BLaER1 (cell line): ENCODE results near the gene CARM1.
A peak's percentile ranks its signal among the peaks of the same experiment; 100 is the strongest.
"Not testable (repeated sequence)": the region's sequence is repeated elsewhere in the genome, so short reads cannot be mapped to it uniquely, and the experiment has no call there.

Experiments
- H3K27ac ChIP-seq: shearing (Covaris generic); formaldehyde crosslinking; 2 replicates; pipeline ENCODE4 v1.8.1; 2022
- H3K27me3 ChIP-seq: shearing (Covaris generic); formaldehyde crosslinking; 2 replicates; pipeline ENCODE4 v1.8.1; 2022
- H3K36me3 ChIP-seq: shearing (Covaris generic); formaldehyde crosslinking; 2 replicates; pipeline ENCODE4 v1.8.1; 2022
- H3K4me1 ChIP-seq: shearing (Covaris generic); formaldehyde crosslinking; 2 replicates; pipeline ENCODE4 v1.8.1; 2022
- H3K4me2 ChIP-seq: shearing (Covaris generic); formaldehyde crosslinking; 2 replicates; pipeline ENCODE4 v1.8.1; 2022
- H3K4me3 ChIP-seq: shearing (Covaris generic); formaldehyde crosslinking; 2 replicates; pipeline ENCODE4 v1.8.1; 2022
- H3K9ac ChIP-seq: shearing (Covaris generic); formaldehyde crosslinking; 2 replicates; pipeline ENCODE4 v1.8.1; 2022
- H3K9me3 ChIP-seq: shearing (Covaris generic); formaldehyde crosslinking; 2 replicates; pipeline ENCODE4 v1.8.1; 2022
- H4K20me1 ChIP-seq: shearing (Covaris generic); formaldehyde crosslinking; 2 replicates; pipeline ENCODE4 v1.8.1; 2022
- Cebpa-rat ChIP-seq: shearing (Covaris generic); IDR thresholded peaks from 2 replicates; pipeline ENCODE4 v1.8.1; 2022

Gene CARM1

GRCh38 chr19:10858204-10858828 lies 13.0 kb upstream of the CARM1 start:
- Histone ChIP-seq H3K9me3 (no peaks in the 10 kb centered on the region), H3K27ac (no peak overlapping the region), H4K20me1 (no peaks in the 10 kb centered on the region), H3K9ac (no peak overlapping the region), H3K27me3 (no peaks in the 10 kb centered on the region), H3K4me2 (no peak overlapping the region), H3K4me3 (no peak overlapping the region), H3K4me1 (0 out of 2 replicates have a peak, but pooled peaks cover 6% of the 10 kb centered on the region), H3K36me3 (no peaks in the 10 kb centered on the region)
- no peak for TF ChIP-seq Cebpa-rat

- Histone ChIP-seq H3K4me1 (peaks cover 18% of the 10 kb centered on the region), H3K36me3 (no peaks in the 10 kb centered on the region), H3K9me3 (no peaks in the 10 kb centered on the region), H3K27me3 (no peaks in the 10 kb centered on the region), H3K9ac (no peak overlapping the region), H3K27ac (no peak overlapping the region), H3K4me2 (no peak overlapping the region), H3K4me3 (no peak overlapping the region), H4K20me1 (no peaks in the 10 kb centered on the region)
- no peak for TF ChIP-seq Cebpa-rat
These were observed 10.2 kb upstream of the CARM1 start for GRCh38 chr19:10861103-10861651.

- Histone ChIP-seq H3K4me3 (no peak overlapping the region), H3K4me2 (no peak overlapping the region), H3K4me1 (peaks cover 19% of the 10 kb centered on the region), H3K27ac (no peak overlapping the region), H3K9ac (no peak overlapping the region), H3K27me3 (no peaks in the 10 kb centered on the region), H4K20me1 (no peaks in the 10 kb centered on the region), H3K9me3 (no peaks in the 10 kb centered on the region), H3K36me3 (no peaks in the 10 kb centered on the region)
- TF ChIP-seq Cebpa-rat: no peak
These were observed 8.7 kb upstream of the CARM1 start for GRCh38 chr19:10862561-10863106.

- H3K27me3 ChIP-seq: no peaks in the 10 kb centered on the region
- H3K9ac ChIP-seq: 0 out of 2 replicates have a peak overlapping the region, but pooled peaks have one; percentile 24
- H3K4me2 ChIP-seq: no peak overlapping the region
- H3K4me3 ChIP-seq: no peak overlapping the region
- no peaks in the 10 kb centered on the region for H3K36me3 ChIP-seq
- no peaks in the 10 kb centered on the region for H4K20me1 ChIP-seq
- H3K4me1 ChIP-seq: peaks cover 25% of the 10 kb centered on the region
- no peaks in the 10 kb centered on the region for H3K9me3 ChIP-seq
- H3K27ac ChIP-seq: no peak overlapping the region
- TF ChIP-seq Cebpa-rat: no peak
These were observed 8.1 kb upstream of the CARM1 start for GRCh38 chr19:10863107-10863717.

GRCh38 chr19:10864538-10864899 lies 6.8 kb upstream of the CARM1 start:
- H3K4me3 ChIP-seq: no peak overlapping the region
- no peaks in the 10 kb centered on the region for H3K9me3 ChIP-seq
- H4K20me1 ChIP-seq: no peaks in the 10 kb centered on the region
- no peaks in the 10 kb centered on the region for H3K36me3 ChIP-seq
- H3K4me1 ChIP-seq: peaks cover 31% of the 10 kb centered on the region
- no peak for TF ChIP-seq Cebpa-rat
- no peak overlapping the region for H3K27ac ChIP-seq
- no peak overlapping the region for H3K9ac ChIP-seq
- no peaks in the 10 kb centered on the region for H3K27me3 ChIP-seq
- H3K4me2 ChIP-seq: peak overlapping the region; percentile 49

GRCh38 chr19:10866495-10866894 lies 4.9 kb upstream of the CARM1 start:
- Histone ChIP-seq H3K4me3 (no peak overlapping the region), H3K36me3 (no peaks in the 10 kb centered on the region), H3K27me3 (no peaks in the 10 kb centered on the region), H3K9me3 (no peaks in the 10 kb centered on the region), H4K20me1 (no peaks in the 10 kb centered on the region), H3K4me1 (peaks cover 42% of the 10 kb centered on the region), H3K4me2 (no peak overlapping the region), H3K9ac (no peak overlapping the region), H3K27ac (no peak overlapping the region)
- peak; percentile 51; the same call in 1 of the 2 replicates for TF ChIP-seq Cebpa-rat

GRCh38 chr19:10868872-10869547 lies 2.3 kb upstream of the CARM1 start:
- Histone ChIP-seq H3K27ac (peak overlapping the region; percentile 26; the same call in 1 of the 2 replicates), H3K27me3 (no peaks in the 10 kb centered on the region), H3K9ac (no peak overlapping the region), H3K9me3 (no peaks in the 10 kb centered on the region), H3K4me1 (peaks cover 47% of the 10 kb centered on the region), H3K36me3 (peaks cover under 1% of the 10 kb centered on the region; the same call in 1 of the 2 replicates), H3K4me3 (no peak overlapping the region), H4K20me1 (peaks cover 15% of the 10 kb centered on the region), H3K4me2 (no peak overlapping the region)
- TF ChIP-seq Cebpa-rat: no peak

GRCh38 chr19:10869872-10870311 lies 1.5 kb upstream of the CARM1 start:
- H3K27me3 ChIP-seq, H3K9ac ChIP-seq: not testable (repeated sequence)

GRCh38 chr19:10870501-10870954 lies 825 bp upstream of the CARM1 start:
- Histone ChIP-seq H3K27me3 (no peaks in the 10 kb centered on the region), H3K9me3 (no peaks in the 10 kb centered on the region), H3K9ac (peak overlapping the region; percentile 81), H3K36me3 (peaks cover 15% of the 10 kb centered on the region), H4K20me1 (peaks cover 30% of the 10 kb centered on the region), H3K4me2 (peak overlapping the region; percentile 90), H3K27ac (peak overlapping the region; percentile 85), H3K4me3 (peak overlapping the region; percentile 64), H3K4me1 (peaks cover 54% of the 10 kb centered on the region)
- no peak for TF ChIP-seq Cebpa-rat

More at GRCh38 chr19:10869872-10870311, 1.5 kb upstream of the CARM1 start:
- not testable (repeated sequence) for H3K36me3 ChIP-seq, H3K4me3 ChIP-seq, H3K9me3 ChIP-seq, H3K27ac ChIP-seq
- Histone ChIP-seq H3K4me2 (peak overlapping the region; percentile 90), H4K20me1 (peaks cover 24% of the 10 kb centered on the region), H3K4me1 (peaks cover 48% of the 10 kb centered on the region)
